Keratinocyte (primary cell): Measurements from ENCODE around the gene KRTAP12-4.

ENCODE experiments used
- CTCF ChIP-seq, 3 experiments: IDR thresholded peaks in 1 of 3; conservative IDR thresholded peaks in 1 of 3; optimal IDR thresholded peaks in 1 of 3; 2 replicates in 2 of 3; 3 replicates in 1 of 3; pipeline versions ENCODE3 to v1.5.1; 2011; ENCODE audit warnings: low read length in 3 of 3, mild to moderate bottlenecking in 3 of 3, moderate library complexity in 2 of 3, control low read depth in 1 of 3, inconsistent platforms in 1 of 3; ENCODE audit not compliant: insufficient read depth in 2 of 3; ENCODE audit errors: extremely low read depth in 1 of 3
- EZH2 ChIP-seq: IDR thresholded peaks from one replicate; pipeline ENCODE4 v1.6.1; 2012; ENCODE audit warnings: inconsistent platforms, mild to moderate bottlenecking, low read length, moderate library complexity

- no peak for TF ChIP-seq CTCF (optimal IDR thresholded peaks at IDR 0.05 in 1 of 3, IDR thresholded peaks at IDR 0.05 in 1 of 3, conservative IDR thresholded peaks at IDR 0.05 in 1 of 3; ENCODE audit: extremely low read depth in 1 of 3, insufficient read depth in 2 of 3, low read length in 3 of 3)
- TF ChIP-seq EZH2 = no peak
These were observed 40.9 kb downstream of the KRTAP12-4 start for GRCh38 chr21:44613386-44614155.
